Chondrocyte (in vitro differentiated cells): ENCODE measurements around the gene TCEA2. TPM values are rescaled to one million over a fixed set of nuclear protein-coding genes. Genes with fewer than 3 reads are reported as not detected.

ENCODE experiments used
- DNase-seq: peaks from one replicate; pipeline ENCODE4 v3.0.0; 2021; ENCODE audit warnings: mixed read lengths, low spot score
- H3K27ac Mint-ChIP-seq: one replicate; pipeline ENCODE4 v1.8.0; 2021; ENCODE audit warnings: mild to moderate bottlenecking, moderate library complexity, mixed read lengths; ENCODE audit not compliant: unreplicated experiment
- H3K27me3 Mint-ChIP-seq: 2 replicates; pipeline ENCODE4 v1.8.0; 2021; ENCODE audit warnings: low read depth, mixed read lengths
- H3K36me3 Mint-ChIP-seq: 2 replicates; pipeline ENCODE4 v1.8.0; 2021; ENCODE audit warnings: low read depth, mixed read lengths
- H3K4me1 Mint-ChIP-seq: 2 replicates; pipeline ENCODE4 v1.8.0; 2021; ENCODE audit warnings: low read depth, mild to moderate bottlenecking, mixed read lengths
- H3K4me3 Mint-ChIP-seq: one replicate; pipeline ENCODE4 v1.8.0; 2021; ENCODE audit warnings: mild to moderate bottlenecking, moderate library complexity, mixed read lengths; ENCODE audit not compliant: unreplicated experiment
- H3K9me3 Mint-ChIP-seq: 2 replicates; pipeline ENCODE4 v1.8.0; 2021; ENCODE audit warnings: low read depth, mixed read lengths
- total RNA-seq: library from RNA; stranded (reverse); gene quantifications from 3 replicates; pipeline ENCODE4 v1.2.1, GENCODE V29; 2021
- TF ChIP-seq, protein P1 (sequence below): fragments of 200-600 bp; sonication (generic); IDR thresholded peaks from 2 replicates; pipeline ENCODE4 v1.5.0; 2021; ENCODE audit warnings: antibody characterized with exemption, mild to moderate bottlenecking, moderate library complexity

Gene TCEA2
- total RNA-seq, 1 donor from 2014 or later = 57.6 TPM

- H3K36me3 Mint-ChIP-seq = no peaks in the 10 kb centered on the region
- TF ChIP-seq, protein P1, sequence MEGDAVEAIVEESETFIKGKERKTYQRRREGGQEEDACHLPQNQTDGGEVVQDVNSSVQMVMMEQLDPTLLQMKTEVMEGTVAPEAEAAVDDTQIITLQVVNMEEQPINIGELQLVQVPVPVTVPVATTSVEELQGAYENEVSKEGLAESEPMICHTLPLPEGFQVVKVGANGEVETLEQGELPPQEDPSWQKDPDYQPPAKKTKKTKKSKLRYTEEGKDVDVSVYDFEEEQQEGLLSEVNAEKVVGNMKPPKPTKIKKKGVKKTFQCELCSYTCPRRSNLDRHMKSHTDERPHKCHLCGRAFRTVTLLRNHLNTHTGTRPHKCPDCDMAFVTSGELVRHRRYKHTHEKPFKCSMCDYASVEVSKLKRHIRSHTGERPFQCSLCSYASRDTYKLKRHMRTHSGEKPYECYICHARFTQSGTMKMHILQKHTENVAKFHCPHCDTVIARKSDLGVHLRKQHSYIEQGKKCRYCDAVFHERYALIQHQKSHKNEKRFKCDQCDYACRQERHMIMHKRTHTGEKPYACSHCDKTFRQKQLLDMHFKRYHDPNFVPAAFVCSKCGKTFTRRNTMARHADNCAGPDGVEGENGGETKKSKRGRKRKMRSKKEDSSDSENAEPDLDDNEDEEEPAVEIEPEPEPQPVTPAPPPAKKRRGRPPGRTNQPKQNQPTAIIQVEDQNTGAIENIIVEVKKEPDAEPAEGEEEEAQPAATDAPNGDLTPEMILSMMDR = no peak
- no peaks in the 10 kb centered on the region for H3K9me3 Mint-ChIP-seq
- H3K27me3 Mint-ChIP-seq = peaks cover 9% of the 10 kb centered on the region
- no peak overlapping the region for H3K4me3 Mint-ChIP-seq
- H3K27ac Mint-ChIP-seq = no peak overlapping the region
- H3K4me1 Mint-ChIP-seq = no peaks in the 10 kb centered on the region
- DNase-seq = peak; percentile 79
Observed at GRCh38 chr20:64112691-64113443, 49.9 kb downstream of the TCEA2 start.

GRCh38 chr20:64113444-64113775, 50.4 kb downstream of the TCEA2 start:
- Mint-ChIP-seq H3K27me3 (peaks cover 4% of the 10 kb centered on the region), H3K27ac (no peak overlapping the region), H3K4me1 (no peaks in the 10 kb centered on the region), H3K4me3 (no peak overlapping the region), H3K9me3 (no peaks in the 10 kb centered on the region), H3K36me3 (no peaks in the 10 kb centered on the region)
- TF ChIP-seq, protein P1 = no peak
- DNase-seq = peak; percentile 56

DNA sequence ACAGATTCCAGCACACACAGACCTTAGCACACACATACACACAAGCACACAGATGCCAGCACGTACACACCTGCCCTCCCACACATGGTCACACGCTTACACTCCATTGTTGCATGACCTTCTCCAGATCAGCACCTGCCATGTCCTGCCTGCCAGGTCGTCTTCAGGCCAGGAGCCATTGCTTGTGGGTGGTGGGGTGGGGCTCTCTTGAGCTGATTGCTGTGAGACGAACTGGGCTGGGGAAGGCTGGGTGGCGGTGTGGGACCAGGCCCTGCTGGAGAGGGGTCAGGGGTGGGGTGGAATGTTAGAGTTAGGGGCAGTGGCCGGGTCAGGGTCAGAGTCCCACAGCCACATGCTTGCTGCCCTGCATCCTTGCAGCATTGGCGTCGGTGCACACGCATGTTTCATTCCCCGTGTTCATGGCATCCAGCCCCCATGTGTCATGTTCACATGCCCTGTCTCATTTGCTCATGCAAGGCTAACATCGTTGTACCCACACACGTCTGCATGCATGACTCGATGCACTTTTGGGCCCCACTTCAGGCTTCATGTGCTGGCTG, 50.9 kb downstream of the TCEA2 start:
- no peaks in the 10 kb centered on the region for H3K36me3 Mint-ChIP-seq
- peaks cover 2% of the 10 kb centered on the region for H3K27me3 Mint-ChIP-seq
- no peak overlapping the region for H3K27ac Mint-ChIP-seq
- H3K4me3 Mint-ChIP-seq = no peak overlapping the region
- TF ChIP-seq, protein P1 = no peak
- no peaks in the 10 kb centered on the region for H3K4me1 Mint-ChIP-seq
- H3K9me3 Mint-ChIP-seq = no peaks in the 10 kb centered on the region
- peak; percentile 61 for DNase-seq

- Mint-ChIP-seq H3K4me1 (no peaks in the 10 kb centered on the region), H3K4me3 (no peak overlapping the region), H3K36me3 (no peaks in the 10 kb centered on the region), H3K27me3 (no peaks in the 10 kb centered on the region), H3K9me3 (no peaks in the 10 kb centered on the region), H3K27ac (no peak overlapping the region)
- peak; percentile 78 for DNase-seq
- TF ChIP-seq, protein P1 = no peak
Observed at GRCh38 chr20:64114356-64114971, 51.5 kb downstream of the TCEA2 start.

- Mint-ChIP-seq H3K27me3 (no peaks in the 10 kb centered on the region), H3K4me1 (peaks cover 4% of the 10 kb centered on the region), H3K36me3 (no peaks in the 10 kb centered on the region), H3K4me3 (no peak overlapping the region), H3K9me3 (no peaks in the 10 kb centered on the region), H3K27ac (no peak overlapping the region)
- TF ChIP-seq, protein P1 = no peak
- peak; percentile 85 for DNase-seq
Observed at GRCh38 chr20:64115171-64115911, 52.3 kb downstream of the TCEA2 start.
